SU-DHL-6 (cell line): Measurements from ENCODE around the gene DDX10.

Source experiments
- CTCF ChIP-seq: fragments of 200-600 bp; sonication (generic); IDR thresholded peaks from one replicate; pipeline ENCODE4 v1.5.1; 2017; ENCODE audit warnings: antibody characterized with exemption, mild to moderate bottlenecking, low read length, moderate library complexity; ENCODE audit not compliant: insufficient read depth, poor library complexity, severe bottlenecking
- EZH2phosphoT487 ChIP-seq: fragments of 200-600 bp; sonication (generic), shearing (Covaris generic); conservative IDR thresholded peaks from 2 replicates; pipeline ENCODE4 v1.6.1; 2018; ENCODE audit warnings: mild to moderate bottlenecking, antibody characterized with exemption, low read length, moderate library complexity, mixed read lengths

- no peak for TF ChIP-seq CTCF
- TF ChIP-seq EZH2phosphoT487: no peak
Observed at GRCh38 chr11:108966978-108967377, 302.1 kb downstream of the DDX10 start.
